Fibroblast of mammary gland (primary cell): Measurements from ENCODE around the gene NEDD4L.

ENCODE experiments used
- DNase-seq: peaks from one replicate; pipeline ENCODE4 v3.0.0-alpha.2; 2010; ENCODE audit warnings: low read depth
- H3K4me3 ChIP-seq: 2 replicates; pipeline ENCODE4 v1.5.1; 2011; ENCODE audit warnings: low read depth, mild to moderate bottlenecking, low read length, moderate library complexity; ENCODE audit not compliant: control insufficient read depth
- TF ChIP-seq, protein P1 (sequence below): conservative IDR thresholded peaks from 2 replicates; pipeline ENCODE4 v1.5.1; 2011; ENCODE audit warnings: low read depth, low read length, inconsistent platforms; ENCODE audit not compliant: control insufficient read depth, insufficient read depth

NEDD4L gene

DNA sequence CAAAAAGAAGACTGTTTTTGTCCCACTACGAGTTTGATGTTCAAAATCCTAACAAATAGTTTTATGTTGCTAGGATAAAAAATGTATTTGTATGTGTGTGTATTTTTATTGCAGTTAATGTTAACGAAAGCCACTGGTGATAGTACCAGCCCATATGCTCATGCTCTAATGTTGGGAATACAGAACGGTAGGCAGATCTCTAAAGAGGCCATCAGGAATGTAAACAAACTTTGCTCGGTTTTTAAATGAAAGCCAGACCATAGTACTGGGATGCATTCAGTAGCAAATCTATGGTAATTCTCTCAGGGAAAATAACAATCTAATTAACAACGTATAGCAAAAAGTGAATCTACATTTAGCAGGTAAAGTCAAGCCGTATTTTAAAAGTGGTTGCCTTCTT lies 208.1 kb downstream of the NEDD4L start:
- no peak for DNase-seq
- no peak overlapping the region for H3K4me3 ChIP-seq
- TF ChIP-seq, protein P1, sequence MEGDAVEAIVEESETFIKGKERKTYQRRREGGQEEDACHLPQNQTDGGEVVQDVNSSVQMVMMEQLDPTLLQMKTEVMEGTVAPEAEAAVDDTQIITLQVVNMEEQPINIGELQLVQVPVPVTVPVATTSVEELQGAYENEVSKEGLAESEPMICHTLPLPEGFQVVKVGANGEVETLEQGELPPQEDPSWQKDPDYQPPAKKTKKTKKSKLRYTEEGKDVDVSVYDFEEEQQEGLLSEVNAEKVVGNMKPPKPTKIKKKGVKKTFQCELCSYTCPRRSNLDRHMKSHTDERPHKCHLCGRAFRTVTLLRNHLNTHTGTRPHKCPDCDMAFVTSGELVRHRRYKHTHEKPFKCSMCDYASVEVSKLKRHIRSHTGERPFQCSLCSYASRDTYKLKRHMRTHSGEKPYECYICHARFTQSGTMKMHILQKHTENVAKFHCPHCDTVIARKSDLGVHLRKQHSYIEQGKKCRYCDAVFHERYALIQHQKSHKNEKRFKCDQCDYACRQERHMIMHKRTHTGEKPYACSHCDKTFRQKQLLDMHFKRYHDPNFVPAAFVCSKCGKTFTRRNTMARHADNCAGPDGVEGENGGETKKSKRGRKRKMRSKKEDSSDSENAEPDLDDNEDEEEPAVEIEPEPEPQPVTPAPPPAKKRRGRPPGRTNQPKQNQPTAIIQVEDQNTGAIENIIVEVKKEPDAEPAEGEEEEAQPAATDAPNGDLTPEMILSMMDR = no peak

DNA sequence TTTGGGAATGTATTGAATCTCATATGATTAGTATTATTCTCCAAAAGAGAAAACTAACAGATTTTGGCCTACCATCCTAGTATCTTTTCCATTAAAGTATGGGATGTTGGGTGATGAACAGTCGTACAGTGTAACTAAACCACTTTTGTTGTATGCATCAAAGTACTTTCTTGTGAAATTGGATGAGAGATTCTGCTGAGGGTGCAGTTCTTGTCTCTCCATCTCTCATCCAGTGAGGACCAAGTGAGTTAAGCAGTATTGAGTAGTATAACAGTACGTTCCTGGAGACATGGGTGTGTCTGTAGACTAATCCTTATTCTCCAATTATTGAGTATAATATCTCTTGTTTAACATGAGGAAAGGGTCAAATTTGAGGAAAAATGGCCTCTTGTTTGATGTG lies 209.3 kb downstream of the NEDD4L start:
- TF ChIP-seq, protein P1 = no peak
- DNase-seq = no peak
- no peak overlapping the region for H3K4me3 ChIP-seq

DNA sequence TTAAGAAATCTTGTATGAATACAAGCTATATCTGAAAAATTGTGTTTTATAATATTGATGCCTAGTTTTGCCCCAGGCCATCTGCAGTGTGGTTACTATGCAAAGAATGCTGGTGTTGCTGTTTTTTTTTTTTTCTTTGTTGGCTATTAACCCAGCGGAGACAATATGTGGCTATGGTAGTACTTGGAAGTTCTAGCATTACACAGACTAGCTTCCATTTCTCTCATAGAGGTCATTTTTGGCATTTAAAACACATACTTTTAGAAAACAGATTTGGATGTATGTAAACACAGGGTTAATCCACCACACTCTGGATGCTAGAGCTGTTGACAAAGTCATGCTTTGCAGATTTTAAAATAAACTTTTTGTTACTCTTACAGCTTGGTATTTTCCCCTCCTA lies 209.8 kb downstream of the NEDD4L start:
- no peak for DNase-seq
- TF ChIP-seq, protein P1 = no peak
- no peak overlapping the region for H3K4me3 ChIP-seq

DNA sequence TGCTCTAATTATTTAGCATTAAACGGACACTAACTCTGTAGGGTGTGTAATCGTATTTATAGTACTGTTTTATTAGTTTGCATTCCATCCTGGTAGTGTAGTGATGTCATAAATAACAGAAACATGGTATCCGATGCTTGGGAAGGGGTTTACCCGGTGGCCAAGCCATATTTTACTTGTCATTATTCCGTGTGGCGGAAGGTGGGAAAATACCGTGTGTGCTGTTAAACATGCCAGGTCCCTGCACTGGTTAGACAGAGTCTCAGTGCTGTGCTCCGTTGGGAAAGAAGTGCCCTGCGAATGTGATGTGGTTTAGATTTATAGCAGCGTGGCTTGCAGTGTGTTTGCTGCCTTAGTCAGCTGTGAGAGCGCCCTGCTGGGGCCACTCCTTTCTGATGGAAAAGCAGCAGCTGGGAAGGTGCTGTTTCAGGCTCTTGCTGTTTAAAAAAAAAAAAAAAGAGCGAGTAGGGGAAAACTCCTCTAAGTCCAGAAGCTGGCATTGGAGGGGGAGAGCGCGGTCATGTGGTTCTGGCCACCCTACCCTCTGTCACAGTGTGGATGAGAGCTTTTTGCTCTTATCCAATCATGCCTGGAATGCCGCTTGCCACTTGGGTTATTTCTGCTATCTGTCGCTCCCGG lies 211.0 kb downstream of the NEDD4L start:
- no peak for DNase-seq
- TF ChIP-seq, protein P1 = no peak
- H3K4me3 ChIP-seq = no peak overlapping the region

DNA sequence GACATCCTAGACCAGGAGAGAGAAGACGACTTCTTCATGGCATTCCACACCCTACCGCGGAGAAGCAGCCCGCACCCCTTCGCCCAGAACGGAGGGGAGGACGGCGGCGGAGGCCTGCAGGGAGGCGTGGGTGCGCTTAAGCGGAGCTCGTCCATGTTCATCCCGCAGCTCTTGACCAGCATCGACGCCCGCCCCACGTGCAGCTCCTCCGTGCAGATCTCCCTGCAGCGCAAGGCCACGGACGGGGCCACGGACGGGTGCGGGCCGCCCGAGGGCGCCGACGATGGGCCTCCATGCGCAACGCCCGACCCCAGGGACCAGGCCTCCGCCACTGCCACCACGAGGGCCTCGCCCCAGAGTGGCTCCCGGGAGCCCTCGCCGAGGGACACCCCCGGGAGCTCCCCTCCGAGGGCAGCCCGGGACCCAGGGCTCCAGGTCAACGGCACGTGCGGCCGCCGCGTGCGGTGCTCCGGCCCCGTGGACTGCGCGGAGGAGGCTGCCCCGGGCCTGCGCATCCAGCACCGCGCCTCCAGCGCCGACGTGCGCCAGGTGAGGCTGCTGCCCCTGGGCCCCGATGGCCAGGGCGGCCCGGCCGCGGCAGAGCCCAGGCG lies 211.8 kb downstream of the NEDD4L start:
- DNase-seq = no peak
- no peak overlapping the region for H3K4me3 ChIP-seq
- TF ChIP-seq, protein P1 = no peak

DNA sequence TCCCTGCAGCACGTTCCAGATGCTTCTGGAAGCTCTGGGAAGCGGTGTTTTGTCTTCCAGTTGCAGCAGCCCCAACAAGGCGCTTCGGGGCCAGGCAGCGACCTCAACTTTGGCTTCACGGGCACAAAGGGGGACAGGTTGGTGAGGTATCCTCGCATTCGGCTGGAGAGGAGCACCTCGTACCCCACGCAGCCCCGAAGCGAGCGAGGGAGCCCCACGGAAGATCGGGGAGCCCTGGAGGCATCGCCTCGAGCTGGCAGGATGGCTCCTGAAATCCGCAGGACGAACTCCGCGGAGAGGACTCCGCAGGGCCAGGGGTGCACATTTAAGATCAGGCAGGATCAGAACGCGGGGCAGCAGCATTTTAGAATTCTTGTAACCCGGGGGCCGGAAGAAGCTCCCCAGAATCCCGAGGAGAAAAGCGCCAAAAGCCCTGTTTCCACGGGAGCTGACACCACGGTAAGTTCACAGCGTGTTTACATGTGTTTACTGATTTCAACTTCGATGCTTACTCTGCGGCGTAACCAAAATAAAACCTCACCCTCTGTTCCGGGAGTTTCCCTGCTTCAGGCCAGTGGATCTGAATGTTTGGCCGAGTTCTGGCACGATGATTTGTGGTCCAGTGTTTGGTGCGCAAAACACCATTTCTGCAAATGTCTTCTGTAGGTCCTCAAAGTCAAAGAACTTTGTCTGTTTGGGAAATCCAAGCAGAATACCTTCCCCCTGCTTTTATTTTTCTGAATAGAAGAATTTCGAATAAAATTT lies 212.5 kb downstream of the NEDD4L start:
- DNase-seq = no peak
- no peak overlapping the region for H3K4me3 ChIP-seq
- TF ChIP-seq, protein P1 = no peak
